ENCODE results near the gene LIX1L.
A peak's percentile ranks its signal among the peaks of the same experiment; 100 is the strongest.

The LIX1L gene

DNA sequence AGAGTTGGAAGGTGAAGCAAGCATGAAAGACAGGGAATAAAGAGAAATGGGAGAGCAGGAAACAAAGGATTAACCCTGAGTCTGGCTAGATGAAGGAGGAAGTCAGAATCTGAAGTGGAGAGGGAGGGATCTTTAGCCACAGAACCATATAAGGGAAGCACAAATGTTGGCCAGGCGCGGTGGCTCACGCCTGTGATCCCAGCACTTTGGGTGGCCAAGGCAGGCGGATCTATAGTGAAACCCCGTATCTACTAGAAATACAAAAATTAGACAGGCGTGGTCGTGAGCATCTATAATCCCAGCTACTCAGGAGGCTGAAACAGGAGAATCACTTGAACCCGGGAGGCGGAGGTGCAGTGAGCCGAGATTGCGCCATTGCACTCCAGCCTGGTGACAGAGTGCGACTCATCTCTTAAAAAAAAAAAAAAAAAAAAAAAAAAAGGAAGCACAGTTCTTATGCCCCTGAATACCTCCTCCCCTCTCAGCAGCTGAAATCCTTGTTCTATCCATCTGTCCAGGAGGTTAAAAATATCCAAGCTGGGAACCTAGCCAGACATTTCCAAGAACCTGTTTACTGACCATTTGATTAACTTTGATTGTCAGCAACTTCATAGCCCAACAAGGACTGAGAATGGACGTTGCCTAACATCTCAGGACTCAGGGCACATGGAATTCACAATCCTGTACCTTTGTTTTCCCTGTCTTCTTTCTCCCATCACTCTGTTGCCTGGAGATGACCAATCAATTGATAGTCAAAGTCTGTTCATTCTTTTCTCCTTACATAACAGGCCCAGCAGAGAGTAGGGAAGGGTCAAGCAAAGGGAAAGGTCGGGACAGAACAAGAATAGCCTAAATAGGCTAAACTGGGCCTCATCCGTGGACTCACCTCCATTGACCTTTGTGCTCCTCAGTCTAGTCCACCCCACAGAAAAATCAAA, 28.0 kb upstream of the LIX1L start:
- DNase-seq = peak; percentile 70

DNA sequence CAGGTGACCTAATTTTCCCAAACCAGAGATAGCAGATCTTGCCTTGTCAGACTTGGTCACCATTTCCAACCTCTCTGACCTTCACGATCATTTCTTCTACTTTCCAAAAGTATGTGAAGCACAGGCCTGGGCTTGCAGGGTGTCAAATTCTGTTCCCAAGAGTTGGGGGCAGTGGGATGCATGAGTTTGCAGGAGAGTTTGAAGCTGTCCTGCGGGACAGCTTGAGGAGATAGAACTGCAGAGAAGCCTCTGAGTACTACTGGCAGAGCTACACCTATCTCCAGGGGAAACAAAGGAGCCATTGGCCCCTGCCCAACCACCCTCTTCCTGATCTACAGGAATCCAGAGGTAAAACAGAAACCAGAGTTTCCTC, 27.3 kb upstream of the LIX1L start:
- DNase-seq = no peak

DNA sequence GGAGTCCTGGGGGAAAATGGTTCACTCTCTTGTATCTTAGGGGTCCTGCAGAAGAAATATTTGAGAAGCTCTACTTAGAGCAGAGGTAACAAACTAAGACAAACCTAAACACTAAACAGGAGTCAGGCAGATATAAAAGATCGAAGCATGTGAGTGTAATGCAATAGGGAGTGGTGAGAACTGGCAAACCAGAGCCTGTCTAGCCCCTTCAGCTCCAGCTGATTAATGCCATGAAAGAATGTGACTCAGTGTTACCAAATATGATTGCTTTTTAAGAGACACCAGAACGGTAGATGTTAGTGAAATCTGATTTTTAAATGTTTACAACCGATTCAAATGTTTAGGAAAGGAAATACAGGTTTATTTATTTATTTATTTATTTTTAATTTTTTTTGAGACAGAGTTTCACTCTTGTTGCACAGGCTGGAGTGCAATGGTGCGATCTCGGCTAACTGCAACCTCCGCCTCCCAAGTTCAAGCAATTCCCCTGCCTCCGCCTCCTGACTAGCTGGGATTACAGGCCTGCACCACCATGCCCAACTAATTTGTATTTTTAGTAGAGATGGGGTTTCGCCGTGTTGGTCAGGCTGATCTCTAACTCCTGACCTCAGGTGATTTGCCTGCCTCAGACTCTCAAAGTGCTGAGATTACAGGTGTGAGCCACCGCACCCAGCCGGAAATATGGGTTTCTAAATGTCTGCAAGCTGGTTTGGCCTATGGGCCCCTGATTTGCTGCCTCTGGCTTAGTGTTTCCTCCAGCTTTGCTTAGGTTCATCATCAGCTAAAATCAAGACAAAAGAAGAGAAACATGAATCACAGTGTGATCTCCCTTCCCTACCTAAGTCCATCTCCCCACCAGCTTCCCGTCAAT, 26.4 kb upstream of the LIX1L start:
- DNase-seq = no peak

DNA sequence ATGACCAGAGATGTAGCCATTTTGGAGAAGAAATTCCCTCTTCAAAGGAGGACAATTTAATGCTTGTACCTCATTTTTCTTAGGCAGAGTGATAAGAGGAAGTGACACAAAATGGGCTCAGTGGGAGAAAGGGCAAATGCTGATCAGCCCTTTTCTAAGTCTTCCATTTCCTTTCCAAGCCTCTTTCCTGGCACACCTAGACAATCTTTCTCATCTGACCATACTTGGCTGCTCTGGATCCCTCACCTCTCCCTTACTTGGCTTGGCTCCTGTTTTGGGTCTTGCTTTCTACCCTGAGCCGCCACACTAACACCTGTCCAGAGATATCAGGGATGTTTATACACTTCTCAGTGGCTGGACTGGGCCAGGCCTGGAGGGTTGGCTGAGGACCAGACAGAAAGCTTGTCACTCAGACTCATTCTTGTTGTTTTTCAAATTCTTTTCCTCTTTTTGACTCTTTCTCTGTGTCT, 25.4 kb upstream of the LIX1L start:
- no peak for DNase-seq

- no peak for DNase-seq
These were observed 24.4 kb upstream of the LIX1L start for GRCh38 chr1:145982010-145982723.

DNA sequence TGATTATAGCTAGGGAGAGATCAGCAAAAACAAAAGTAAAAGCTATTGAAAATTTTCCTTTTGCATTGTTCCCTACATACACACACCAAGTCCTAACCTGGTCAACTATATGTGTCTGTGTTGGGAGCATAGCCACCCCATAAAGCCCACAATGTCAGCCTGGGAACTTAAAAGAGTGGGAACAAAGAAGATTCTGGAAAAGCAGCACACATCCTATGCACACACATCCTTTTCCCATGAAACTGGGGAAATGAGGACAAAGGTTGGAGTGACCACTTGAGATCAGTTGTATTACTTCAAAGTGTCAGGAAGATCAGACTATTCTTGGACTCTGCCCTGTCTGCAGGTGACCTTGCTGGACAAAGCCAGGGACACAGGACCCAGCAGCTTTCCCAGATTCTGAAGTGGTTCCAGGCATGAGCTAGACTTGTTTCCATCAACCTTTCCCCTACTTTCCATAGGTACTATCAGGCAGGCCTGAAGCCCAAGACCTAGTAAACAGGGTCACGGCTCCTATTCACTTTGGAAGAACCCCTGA, 22.7 kb upstream of the LIX1L start:
- DNase-seq = no peak

DNA sequence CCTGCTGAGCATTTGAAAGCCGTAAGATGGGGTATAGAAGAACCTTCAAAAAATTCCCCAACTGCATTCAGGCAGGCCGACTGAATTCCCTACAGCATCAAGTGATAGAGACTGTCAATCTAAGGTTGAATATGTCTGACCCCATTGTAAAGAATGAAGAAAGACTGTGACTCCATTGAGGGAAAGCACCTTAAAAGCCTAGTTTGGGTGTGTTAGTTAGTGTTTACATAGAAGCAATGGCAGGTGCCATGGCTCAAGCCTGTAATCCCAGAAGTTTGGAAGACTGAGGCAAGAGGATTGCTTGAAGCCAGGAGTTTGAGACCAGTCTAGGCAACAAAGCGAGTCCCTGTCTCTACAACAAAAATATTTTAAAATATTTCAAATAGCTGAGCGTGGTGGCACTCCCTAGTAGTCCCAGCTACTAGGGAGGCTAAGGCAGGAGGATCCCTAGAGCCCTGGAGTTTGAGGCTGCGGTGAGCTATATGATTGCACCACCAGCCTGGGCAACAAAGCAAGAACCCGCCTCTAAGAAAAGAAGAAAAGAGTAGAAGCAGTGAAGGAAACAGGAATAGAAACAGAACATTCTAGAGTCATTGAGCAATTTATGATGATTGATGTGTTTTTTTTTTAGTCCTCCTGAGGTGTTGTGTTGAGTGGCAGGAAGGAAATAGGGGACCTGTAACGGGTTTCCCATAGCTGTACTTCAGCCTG, 22.1 kb upstream of the LIX1L start:
- peak; percentile 74 for DNase-seq

DNA sequence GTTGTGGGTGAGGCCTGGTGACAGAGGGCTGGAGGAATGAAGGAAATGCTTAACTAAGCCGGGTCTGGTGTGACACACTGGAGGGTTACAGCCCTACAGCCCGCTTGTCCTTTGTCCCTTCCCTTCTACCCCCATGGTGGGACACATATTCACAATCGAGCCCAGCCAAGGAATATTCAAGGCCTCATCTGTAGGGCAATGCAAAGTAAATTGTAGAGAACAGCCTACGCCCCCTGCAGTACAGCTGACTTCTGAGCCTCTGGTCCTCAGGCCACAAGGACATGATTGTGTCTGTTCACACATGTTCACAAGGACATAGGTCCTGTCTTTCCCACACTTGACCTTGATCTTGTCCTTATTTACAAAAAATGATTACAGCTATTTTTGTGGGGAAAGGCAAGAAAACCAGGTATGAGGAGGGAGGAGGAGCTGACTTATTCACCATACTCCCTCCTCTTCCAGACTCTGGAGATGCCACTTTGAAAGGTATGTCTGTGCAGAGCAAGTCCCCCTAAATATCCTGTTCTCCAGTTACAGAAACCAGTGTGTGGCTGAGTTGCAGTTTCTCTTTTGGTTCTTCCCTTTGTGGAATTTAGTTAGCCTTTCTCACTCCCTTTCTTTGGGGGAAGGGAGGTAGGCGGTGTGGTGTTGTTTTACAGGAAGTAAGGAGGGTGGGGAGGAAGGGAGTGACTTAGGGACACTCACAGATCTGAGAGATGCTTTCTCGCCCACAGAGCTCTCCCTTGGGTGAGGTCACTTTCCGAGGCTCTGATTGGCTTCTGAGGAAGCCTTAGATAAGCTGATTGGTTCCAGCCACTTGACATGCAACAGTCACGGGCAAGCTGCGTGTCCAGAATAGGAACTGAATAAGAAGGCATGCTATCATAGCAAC, 21.3 kb upstream of the LIX1L start:
- peak; percentile 100 for DNase-seq

- no peak for DNase-seq
These were observed 20.6 kb upstream of the LIX1L start for GRCh38 chr1:145978471-145978853.

GRCh38 chr1:145977486-145978470, 20.0 kb upstream of the LIX1L start:
- peak; percentile 86 for DNase-seq

DNA sequence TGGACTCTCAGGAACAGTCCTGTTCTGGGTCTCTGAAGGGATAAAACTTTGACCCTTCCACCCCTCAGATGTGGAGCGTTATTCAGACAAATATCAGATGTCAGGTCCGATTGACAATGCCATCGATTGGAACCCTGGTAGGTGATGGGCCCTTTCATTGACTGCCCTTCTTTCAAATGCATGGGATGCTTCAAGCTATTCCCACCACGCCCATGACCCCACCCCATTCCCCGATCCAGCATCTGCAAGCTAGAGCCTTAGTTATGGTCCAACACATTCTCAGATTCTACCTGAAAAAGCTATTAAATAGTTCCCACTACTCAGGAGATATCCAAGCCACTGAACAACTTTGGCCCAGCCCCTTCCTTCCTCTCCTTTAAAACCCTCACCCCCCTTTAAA, 19.2 kb upstream of the LIX1L start:
- DNase-seq = no peak

DNA sequence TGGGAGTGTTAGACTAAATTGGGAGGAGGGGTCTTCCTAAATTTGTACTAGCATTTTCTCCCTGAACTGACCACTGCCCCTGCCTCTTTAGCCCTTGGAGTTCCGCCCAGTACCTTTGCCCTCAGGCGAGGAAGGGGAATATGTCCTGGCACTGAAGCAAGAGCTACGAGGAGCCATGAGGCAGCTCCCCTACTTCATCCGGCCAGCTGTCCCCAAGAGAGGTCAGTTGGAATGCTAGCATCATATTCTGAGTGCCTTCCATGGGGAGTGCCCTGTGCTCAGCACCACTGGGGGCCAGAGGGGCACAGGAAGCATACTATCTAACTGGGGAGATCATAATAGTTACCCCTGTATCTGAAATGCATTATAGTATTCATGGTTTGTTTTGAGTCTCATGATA, 17.4 kb upstream of the LIX1L start:
- no peak for DNase-seq

DNA sequence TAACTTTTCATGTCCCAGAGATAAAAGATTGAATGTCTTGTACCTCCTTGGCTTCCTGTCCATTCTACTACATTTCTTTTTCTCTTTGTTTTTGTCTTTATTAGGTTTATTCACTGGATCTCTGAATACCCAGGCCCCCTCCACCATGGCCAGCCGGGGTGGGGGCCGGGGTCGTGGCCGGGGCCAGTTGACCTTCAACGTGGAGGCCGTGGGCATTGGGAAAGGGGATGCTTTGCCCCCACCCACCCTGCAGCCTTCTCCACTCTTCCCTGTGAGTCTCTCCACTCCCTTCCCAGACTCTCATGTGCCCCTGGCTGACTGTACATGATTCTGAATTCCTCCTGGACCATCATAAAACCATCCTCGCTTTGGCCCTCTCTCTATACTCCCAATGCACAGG, 16.9 kb upstream of the LIX1L start:
- no peak for DNase-seq

DNA sequence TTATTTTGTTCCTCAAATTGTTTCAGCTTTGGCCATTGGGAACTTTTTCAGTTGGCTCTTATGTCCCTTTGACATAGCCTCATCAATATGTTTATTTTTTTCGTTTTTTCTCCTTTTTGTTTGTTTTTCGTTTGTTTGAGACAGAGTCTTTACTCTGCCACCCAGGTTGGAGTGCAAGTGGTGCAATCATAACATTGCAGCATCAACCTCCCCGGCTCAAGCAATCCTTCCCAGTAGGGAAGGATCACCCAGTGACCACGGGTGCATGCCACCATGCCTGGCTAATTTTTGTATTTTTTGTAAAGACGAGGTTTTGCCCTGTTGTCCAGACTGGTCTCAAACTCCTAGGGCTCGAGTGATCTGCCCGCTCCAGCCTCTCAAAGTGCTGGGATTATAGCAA, 14.8 kb upstream of the LIX1L start:
- DNase-seq = no peak

DNA sequence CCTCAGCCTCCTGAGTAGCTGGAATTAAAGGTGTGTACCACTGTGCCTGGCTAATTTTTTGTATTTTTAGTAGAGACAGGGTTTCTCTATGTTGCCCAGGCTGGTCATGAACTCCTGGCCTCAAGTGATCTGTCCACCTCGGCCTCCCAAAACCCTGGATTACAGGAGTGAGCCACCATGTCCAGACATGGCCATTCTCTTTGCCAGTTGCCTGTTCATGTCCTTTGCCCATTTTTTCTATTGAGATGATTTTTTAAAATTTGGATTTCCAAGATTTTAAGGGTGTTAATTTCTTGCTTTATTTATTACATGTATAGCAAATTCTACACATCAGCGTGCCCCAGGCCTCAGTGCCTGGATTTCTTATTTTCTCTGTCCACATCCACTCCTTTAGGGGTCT, 9.5 kb upstream of the LIX1L start:
- DNase-seq = no peak

GRCh38 chr1:145965119-145965744, 7.4 kb upstream of the LIX1L start:
- DNase-seq = no peak

- peak; percentile 92 for DNase-seq
These were observed 6.7 kb upstream of the LIX1L start, which contains the start of the genes ANKRD34A and POLR3GL for GRCh38 chr1:145964328-145965118. TSS of gene ANKRD34A (minus strand) at chr1:145964575. CDS start at chr1:145961759, 2,816 bp downstream. TSS of gene POLR3GL (plus strand) at chr1:145964690. CDS start at chr1:145974866, 10,176 bp downstream.
